Progenitor cell of endocrine pancreas (in vitro differentiated cells): Measurements from ENCODE around the gene POU5F1. TPM values are rescaled to one million over a fixed set of nuclear protein-coding genes. Genes with fewer than 3 reads are reported as not detected.

ENCODE experiments used
- DNase-seq: peaks from one replicate; pipeline ENCODE4 v3.0.0; 2021; ENCODE audit warnings: low spot score; ENCODE audit not compliant: unreplicated experiment
- H3K27ac Mint-ChIP-seq: 2 replicates; pipeline ENCODE4 v1.8.0; 2021; ENCODE audit warnings: mild to moderate bottlenecking, moderate library complexity, mixed read lengths
- H3K27me3 Mint-ChIP-seq: 2 replicates; pipeline ENCODE4 v1.8.0; 2021; ENCODE audit warnings: mixed read lengths
- H3K36me3 Mint-ChIP-seq: 2 replicates; pipeline ENCODE4 v1.8.0; 2022; ENCODE audit warnings: mixed read lengths; ENCODE audit not compliant: insufficient read depth
- H3K4me1 Mint-ChIP-seq: 2 replicates; pipeline ENCODE4 v1.8.0; 2021; ENCODE audit warnings: low read depth, mixed read lengths
- H3K4me3 Mint-ChIP-seq: 2 replicates; pipeline ENCODE4 v1.8.0; 2021; ENCODE audit warnings: low read depth, mild to moderate bottlenecking, moderate library complexity, mixed read lengths
- H3K9me3 Mint-ChIP-seq: 2 replicates; pipeline ENCODE4 v1.8.0; 2021; ENCODE audit warnings: low read depth, mixed read lengths
- CTCF ChIP-seq: fragments of 200-600 bp; sonication (generic); IDR thresholded peaks from one replicate; pipeline ENCODE4 v1.5.0; 2021; ENCODE audit warnings: antibody characterized with exemption, mild to moderate bottlenecking; ENCODE audit not compliant: unreplicated experiment
- total RNA-seq: library from RNA; stranded (reverse); gene quantifications from 2 replicates; pipeline ENCODE4 v1.2.1, GENCODE V29; 2021

POU5F1 gene
- total RNA-seq, 1 donor from 2014 or later = 1.6 TPM

- H3K4me3 Mint-ChIP-seq = no peak overlapping the region
- DNase-seq = no peak
- H3K27ac Mint-ChIP-seq = no peak overlapping the region
- no peaks in the 10 kb centered on the region for H3K9me3 Mint-ChIP-seq
- TF ChIP-seq CTCF = no peak
- no peaks in the 10 kb centered on the region for H3K36me3 Mint-ChIP-seq
- peaks cover 8% of the 10 kb centered on the region for H3K27me3 Mint-ChIP-seq
- peaks cover 2% of the 10 kb centered on the region for H3K4me1 Mint-ChIP-seq
Measured at GRCh38 chr6:31179042-31179386, 8.5 kb upstream of the POU5F1 start.

- Mint-ChIP-seq H3K27me3 (peaks cover 8% of the 10 kb centered on the region), H3K9me3 (no peaks in the 10 kb centered on the region), H3K4me1 (no peaks in the 10 kb centered on the region), H3K27ac (no peak overlapping the region), H3K36me3 (no peaks in the 10 kb centered on the region), H3K4me3 (no peak overlapping the region)
- no peak for TF ChIP-seq CTCF
- no peak for DNase-seq
Measured at GRCh38 chr6:31178143-31179041, 7.9 kb upstream of the POU5F1 start.

- Mint-ChIP-seq H3K36me3 (no peaks in the 10 kb centered on the region), H3K27ac (no peak overlapping the region), H3K4me3 (no peak overlapping the region), H3K9me3 (no peaks in the 10 kb centered on the region), H3K27me3 (peaks cover 19% of the 10 kb centered on the region), H3K4me1 (no peaks in the 10 kb centered on the region)
- no peak for TF ChIP-seq CTCF
- DNase-seq = no peak
Measured at GRCh38 chr6:31175971-31176370, 5.5 kb upstream of the POU5F1 start.

- TF ChIP-seq CTCF = no peak
- DNase-seq = no peak
- Mint-ChIP-seq H3K36me3 (no peaks in the 10 kb centered on the region), H3K4me3 (no peak overlapping the region), H3K4me1 (no peaks in the 10 kb centered on the region), H3K27ac (no peak overlapping the region), H3K9me3 (no peaks in the 10 kb centered on the region), H3K27me3 (peaks cover 29% of the 10 kb centered on the region)
Measured at GRCh38 chr6:31174378-31174777, 3.9 kb upstream of the POU5F1 start.

- no peak for DNase-seq
- H3K27ac Mint-ChIP-seq = no peak overlapping the region
- no peak overlapping the region for H3K4me3 Mint-ChIP-seq
- peaks cover 34% of the 10 kb centered on the region for H3K27me3 Mint-ChIP-seq
- no peak for TF ChIP-seq CTCF
- H3K4me1 Mint-ChIP-seq = no peaks in the 10 kb centered on the region
- no peaks in the 10 kb centered on the region for H3K9me3 Mint-ChIP-seq
- no peaks in the 10 kb centered on the region for H3K36me3 Mint-ChIP-seq
Measured at GRCh38 chr6:31173406-31173805, 2.9 kb upstream of the POU5F1 start.
